Subcutaneous abdominal adipose tissue (tissue), 5 donors: ENCODE measurements around the gene KCNG2.
A peak's percentile ranks its signal among the peaks of the same experiment; 100 is the strongest.

ENCODE experiments used
- H3K27ac ChIP-seq: one replicate; pipeline ENCODE4 v1.7.0; 2013; ENCODE audit warnings: low read depth, mild to moderate bottlenecking, inconsistent platforms, low read length, moderate library complexity
- H3K27me3 ChIP-seq, 5 donors: one replicate each; pipeline ENCODE4 v1.7.0; 2013; ENCODE audit warnings: low read length in 5 of 5, inconsistent platforms in 1 of 5; ENCODE audit not compliant: control insufficient read depth in 5 of 5, insufficient read depth in 4 of 5
- H3K36me3 ChIP-seq, 5 donors: one replicate each; pipeline ENCODE4 v1.7.0; 2013; ENCODE audit warnings: low read length in 5 of 5; ENCODE audit not compliant: control insufficient read depth in 5 of 5, insufficient read depth in 5 of 5
- H3K4me1 ChIP-seq, 5 donors: one replicate each; pipeline ENCODE4 v1.7.0; 2013; ENCODE audit warnings: low read length in 5 of 5, mild to moderate bottlenecking in 3 of 5, moderate library complexity in 1 of 5; ENCODE audit not compliant: control insufficient read depth in 5 of 5, insufficient read depth in 5 of 5
- H3K4me3 ChIP-seq, 5 donors: one replicate each; pipeline ENCODE4 v1.7.0; 2013; ENCODE audit warnings: low read length in 5 of 5, low read depth in 1 of 5
- H3K9ac ChIP-seq, 5 donors: one replicate each; pipeline ENCODE4 v1.7.0; 2013; ENCODE audit warnings: low read length in 5 of 5, mild to moderate bottlenecking in 4 of 5, moderate library complexity in 3 of 5
- H3K9me3 ChIP-seq, 5 donors: one replicate each; pipeline ENCODE4 v1.7.0; 2013; ENCODE audit warnings: low read length in 5 of 5; ENCODE audit not compliant: control insufficient read depth in 5 of 5
- donor health status: healthy.
- donor health status: healthy.
- donor health status: healthy.
- donor health status: healthy.
- donor health status: healthy.

Gene KCNG2

GRCh38 chr18:79789901-79790890 lies 7.5 kb upstream of the KCNG2 start:
- H3K27ac ChIP-seq: no peak overlapping the region
- peaks cover 13 to 58% (median 39%) of the 10 kb centered on the region in 5 donors for H3K27me3 ChIP-seq
- no peak overlapping the region for H3K9ac ChIP-seq
- no peak overlapping the region for H3K4me3 ChIP-seq
- peaks cover 0 to 29% (median 14%) of the 10 kb centered on the region in 5 donors for H3K4me1 ChIP-seq
- H3K9me3 ChIP-seq: peaks cover 0 to 4% (median 0%) of the 10 kb centered on the region in 5 donors
- no peaks in the 10 kb centered on the region for H3K36me3 ChIP-seq

GRCh38 chr18:79790996-79791972 lies 6.5 kb upstream of the KCNG2 start:
- H3K9ac ChIP-seq: no peak overlapping the region
- H3K36me3 ChIP-seq: no peaks in the 10 kb centered on the region
- H3K27ac ChIP-seq: no peak overlapping the region
- H3K4me1 ChIP-seq: peaks cover 0 to 29% (median 14%) of the 10 kb centered on the region in 5 donors
- H3K27me3 ChIP-seq: peaks cover 13 to 51% (median 34%) of the 10 kb centered on the region in 5 donors
- peaks cover 0 to 4% (median 0%) of the 10 kb centered on the region in 5 donors for H3K9me3 ChIP-seq
- H3K4me3 ChIP-seq: peak overlapping the region in 2 of 5 donors; percentile 19 to 27

GRCh38 chr18:79792096-79792987 lies 5.4 kb upstream of the KCNG2 start:
- H3K36me3 ChIP-seq: no peaks in the 10 kb centered on the region
- H3K27me3 ChIP-seq: peaks cover 7 to 51% (median 32%) of the 10 kb centered on the region in 5 donors
- peaks cover 0 to 4% (median 0%) of the 10 kb centered on the region in 5 donors for H3K9me3 ChIP-seq
- peak overlapping the region in 2 of 5 donors; percentile 19 to 27 for H3K4me3 ChIP-seq
- no peak overlapping the region for H3K9ac ChIP-seq
- H3K4me1 ChIP-seq: peaks cover 0 to 30% (median 15%) of the 10 kb centered on the region in 5 donors
- H3K27ac ChIP-seq: no peak overlapping the region

- Histone ChIP-seq H3K9ac (no peak overlapping the region), H3K4me3 (no peak overlapping the region), H3K36me3 (no peaks in the 10 kb centered on the region), H3K4me1 (peaks cover 0 to 33% (median 18%) of the 10 kb centered on the region in 5 donors), H3K27me3 (peaks cover 6 to 52% (median 33%) of the 10 kb centered on the region in 5 donors), H3K27ac (no peak overlapping the region), H3K9me3 (peaks cover 0 to 4% (median 0%) of the 10 kb centered on the region in 5 donors)
Observed at GRCh38 chr18:79792988-79793355, 4.8 kb upstream of the KCNG2 start.

- peaks cover 0 to 43% (median 25%) of the 10 kb centered on the region in 5 donors for H3K4me1 ChIP-seq
- H3K4me3 ChIP-seq: no peak overlapping the region
- no peak overlapping the region for H3K9ac ChIP-seq
- no peaks in the 10 kb centered on the region for H3K9me3 ChIP-seq
- H3K27me3 ChIP-seq: peaks cover 13 to 55% (median 34%) of the 10 kb centered on the region in 5 donors
- H3K27ac ChIP-seq: no peak overlapping the region
- no peaks in the 10 kb centered on the region for H3K36me3 ChIP-seq
Observed at GRCh38 chr18:79794846-79795245, 2.9 kb upstream of the KCNG2 start.

- H3K36me3 ChIP-seq: no peaks in the 10 kb centered on the region
- no peak overlapping the region for H3K27ac ChIP-seq
- no peak overlapping the region for H3K4me3 ChIP-seq
- H3K9ac ChIP-seq: no peak overlapping the region
- H3K27me3 ChIP-seq: peaks cover 19 to 55% (median 33%) of the 10 kb centered on the region in 5 donors
- peaks cover 0 to 43% (median 25%) of the 10 kb centered on the region in 5 donors for H3K4me1 ChIP-seq
- no peaks in the 10 kb centered on the region for H3K9me3 ChIP-seq
Observed at GRCh38 chr18:79795446-79795845, 2.3 kb upstream of the KCNG2 start.

- Histone ChIP-seq H3K27ac (no peak overlapping the region), H3K27me3 (peaks cover 20 to 54% (median 33%) of the 10 kb centered on the region in 5 donors), H3K36me3 (no peaks in the 10 kb centered on the region), H3K9me3 (no peaks in the 10 kb centered on the region), H3K4me3 (no peak overlapping the region), H3K9ac (no peak overlapping the region), H3K4me1 (peaks cover 0 to 40% (median 25%) of the 10 kb centered on the region in 5 donors)
Observed at GRCh38 chr18:79796016-79796415, 1.7 kb upstream of the KCNG2 start.

GRCh38 chr18:79796531-79797405 lies 970 bp upstream of the KCNG2 start:
- H3K4me3 ChIP-seq: no peak overlapping the region
- no peak overlapping the region for H3K27ac ChIP-seq
- H3K27me3 ChIP-seq: peaks cover 20 to 50% (median 33%) of the 10 kb centered on the region in 5 donors
- no peaks in the 10 kb centered on the region for H3K36me3 ChIP-seq
- no peaks in the 10 kb centered on the region for H3K9me3 ChIP-seq
- H3K4me1 ChIP-seq: peaks cover 0 to 32% (median 20%) of the 10 kb centered on the region in 5 donors
- no peak overlapping the region for H3K9ac ChIP-seq
